ENCODE results near the gene LPAR3. TPM values are rescaled to one million over a fixed set of nuclear protein-coding genes. Genes with fewer than 3 reads are reported as not detected.

LPAR3 gene
- total RNA-seq, 4 donors from 2014 or later: 3.5 to 10.9 (median 4.1) TPM; not detected in 1

DNA sequence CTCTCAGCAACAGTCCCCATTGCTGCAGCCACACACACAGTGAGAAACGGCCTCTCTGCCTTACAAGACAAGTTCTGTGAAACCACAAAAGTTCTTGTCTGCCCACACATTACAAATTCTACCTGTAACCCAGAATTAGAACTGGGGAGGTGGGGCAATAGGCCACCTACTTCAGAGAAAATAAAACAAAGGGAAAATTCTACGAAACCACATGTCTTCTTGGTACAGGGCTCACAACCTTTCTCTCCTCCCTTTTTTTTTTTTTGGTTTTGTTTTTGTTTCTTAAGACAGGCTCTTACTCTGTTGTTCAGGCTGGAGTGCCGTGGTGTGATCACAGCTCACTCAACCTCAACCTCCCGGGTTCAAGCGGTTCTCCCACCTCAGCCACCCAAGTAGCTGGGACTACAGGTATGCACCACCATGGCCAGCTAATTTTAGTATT is 30.2 kb downstream of the LPAR3 start:
- in situ Hi-C loops (cut with MboI; ENCODE audit: low pct_ligation_motif_present in 1 of 4, low pct_unique_long_range_greater_than_20kb in 1 of 4, low sequenced_read_pairs in 3 of 4): no loop called here
- H3K27ac ChIP-seq: no peak overlapping the region
- intact Hi-C loops (cut with DNase I; ENCODE audit: low total_unique reads): no loop called here
- H3K9me3 ChIP-seq: no peaks in the 10 kb centered on the region
- no peak for DNase-seq
- H3K4me3 ChIP-seq: no peak overlapping the region
- H3K36me3 ChIP-seq: no peaks in the 10 kb centered on the region
- 61 to 67% methylated on average over 5 of the region's 5 CpGs for WGBS, 2 donors (ENCODE audit: low coverage in 1 of 2)
- TF ChIP-seq, protein P1, sequence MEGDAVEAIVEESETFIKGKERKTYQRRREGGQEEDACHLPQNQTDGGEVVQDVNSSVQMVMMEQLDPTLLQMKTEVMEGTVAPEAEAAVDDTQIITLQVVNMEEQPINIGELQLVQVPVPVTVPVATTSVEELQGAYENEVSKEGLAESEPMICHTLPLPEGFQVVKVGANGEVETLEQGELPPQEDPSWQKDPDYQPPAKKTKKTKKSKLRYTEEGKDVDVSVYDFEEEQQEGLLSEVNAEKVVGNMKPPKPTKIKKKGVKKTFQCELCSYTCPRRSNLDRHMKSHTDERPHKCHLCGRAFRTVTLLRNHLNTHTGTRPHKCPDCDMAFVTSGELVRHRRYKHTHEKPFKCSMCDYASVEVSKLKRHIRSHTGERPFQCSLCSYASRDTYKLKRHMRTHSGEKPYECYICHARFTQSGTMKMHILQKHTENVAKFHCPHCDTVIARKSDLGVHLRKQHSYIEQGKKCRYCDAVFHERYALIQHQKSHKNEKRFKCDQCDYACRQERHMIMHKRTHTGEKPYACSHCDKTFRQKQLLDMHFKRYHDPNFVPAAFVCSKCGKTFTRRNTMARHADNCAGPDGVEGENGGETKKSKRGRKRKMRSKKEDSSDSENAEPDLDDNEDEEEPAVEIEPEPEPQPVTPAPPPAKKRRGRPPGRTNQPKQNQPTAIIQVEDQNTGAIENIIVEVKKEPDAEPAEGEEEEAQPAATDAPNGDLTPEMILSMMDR (IDR thresholded peaks at IDR 0.05): no peak
- TF ChIP-seq POLR2AphosphoS5 (IDR thresholded peaks at IDR 0.05) (no peak), EP300 (IDR thresholded peaks at IDR 0.05; ENCODE audit: low read depth) (no peak), POLR2A (IDR thresholded peaks at IDR 0.05) (no peak)
- H3K4me1 ChIP-seq: no peaks in the 10 kb centered on the region
- no peaks in the 10 kb centered on the region for H3K27me3 ChIP-seq

DNA sequence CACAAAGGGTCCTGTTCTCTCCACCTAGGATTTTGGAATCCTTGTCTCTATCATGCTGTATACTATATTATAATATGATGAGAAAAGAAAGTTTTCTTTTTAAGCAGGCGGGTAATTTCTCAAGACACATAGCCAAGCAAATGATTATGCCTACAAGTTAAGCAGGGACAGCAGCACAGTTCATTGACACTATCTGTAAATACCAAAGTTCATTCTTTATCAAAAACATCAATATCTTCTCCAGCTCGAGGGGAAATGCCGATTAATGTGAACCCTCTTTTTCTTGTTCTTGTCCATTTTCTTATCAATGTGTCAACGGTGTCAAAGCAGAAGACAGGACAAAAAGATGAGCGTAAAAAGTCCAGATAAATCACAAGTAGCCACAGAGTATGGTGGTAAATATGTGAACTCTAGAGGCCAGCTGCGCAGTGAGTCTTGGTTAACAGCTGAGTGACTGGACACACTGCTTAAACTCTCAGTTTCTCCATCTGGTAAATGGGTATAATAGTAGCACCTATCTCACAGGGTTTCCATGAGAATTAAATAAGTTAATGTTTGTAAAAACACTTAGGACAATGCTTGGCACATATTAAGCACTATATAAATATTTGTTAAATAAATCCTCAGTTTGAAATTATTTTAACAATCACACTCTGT is 30.9 kb downstream of the LPAR3 start:
- H3K4me1 ChIP-seq: no peaks in the 10 kb centered on the region
- WGBS, 2 donors (ENCODE audit: low coverage in 1 of 2): 63 to 67% methylated on average over 6 of the region's 6 CpGs
- no peak for DNase-seq
- H3K27me3 ChIP-seq: no peaks in the 10 kb centered on the region
- H3K27ac ChIP-seq: no peak overlapping the region
- TF ChIP-seq POLR2A (IDR thresholded peaks at IDR 0.05) (no peak), POLR2AphosphoS5 (IDR thresholded peaks at IDR 0.05) (no peak), EP300 (IDR thresholded peaks at IDR 0.05; ENCODE audit: low read depth) (no peak)
- TF ChIP-seq, protein P1 (IDR thresholded peaks at IDR 0.05): no peak
- no peaks in the 10 kb centered on the region for H3K36me3 ChIP-seq
- in situ Hi-C loops (cut with MboI; ENCODE audit: low pct_ligation_motif_present in 1 of 4, low pct_unique_long_range_greater_than_20kb in 1 of 4, low sequenced_read_pairs in 3 of 4): no loop called here
- no peak overlapping the region for H3K4me3 ChIP-seq
- intact Hi-C loops (cut with DNase I; ENCODE audit: low total_unique reads): no loop called here
- no peaks in the 10 kb centered on the region for H3K9me3 ChIP-seq

DNA sequence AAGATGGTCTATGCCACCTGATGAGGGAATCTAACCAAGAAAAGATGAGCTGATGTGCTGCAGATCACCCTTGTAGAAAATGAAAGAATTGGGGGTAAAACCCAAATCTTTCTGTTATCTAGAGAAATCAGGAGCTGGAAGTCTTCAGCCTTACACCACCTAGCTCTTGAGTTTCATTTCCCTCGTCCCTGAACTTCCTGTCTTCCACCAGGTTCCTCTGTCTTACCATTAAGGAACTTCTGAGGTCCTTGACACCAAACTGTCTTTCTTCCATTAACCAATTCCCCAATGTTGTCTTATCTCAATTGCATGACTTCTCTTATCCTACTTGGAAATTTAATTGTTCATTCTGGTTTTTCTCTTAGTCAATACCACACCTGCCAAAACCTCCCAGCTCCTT is 31.5 kb downstream of the LPAR3 start:
- in situ Hi-C loops (cut with MboI; ENCODE audit: low pct_ligation_motif_present in 1 of 4, low pct_unique_long_range_greater_than_20kb in 1 of 4, low sequenced_read_pairs in 3 of 4) (no loop called here), intact Hi-C loops (cut with DNase I; ENCODE audit: low total_unique reads) (no loop called here)
- WGBS, 2 donors (ENCODE audit: low coverage in 1 of 2): 46 to 71% methylated on average over 1 of the region's 1 CpG
- TF ChIP-seq POLR2AphosphoS5 (IDR thresholded peaks at IDR 0.05): no peak
- no peak for TF ChIP-seq POLR2A (IDR thresholded peaks at IDR 0.05)
- TF ChIP-seq EP300 (IDR thresholded peaks at IDR 0.05; ENCODE audit: low read depth): no peak
- TF ChIP-seq, protein P1 (IDR thresholded peaks at IDR 0.05): no peak
- no peak for DNase-seq
- Histone ChIP-seq H3K4me3 (no peak overlapping the region), H3K9me3 (no peaks in the 10 kb centered on the region), H3K27ac (no peak overlapping the region), H3K4me1 (no peaks in the 10 kb centered on the region), H3K27me3 (no peaks in the 10 kb centered on the region), H3K36me3 (no peaks in the 10 kb centered on the region)

DNA sequence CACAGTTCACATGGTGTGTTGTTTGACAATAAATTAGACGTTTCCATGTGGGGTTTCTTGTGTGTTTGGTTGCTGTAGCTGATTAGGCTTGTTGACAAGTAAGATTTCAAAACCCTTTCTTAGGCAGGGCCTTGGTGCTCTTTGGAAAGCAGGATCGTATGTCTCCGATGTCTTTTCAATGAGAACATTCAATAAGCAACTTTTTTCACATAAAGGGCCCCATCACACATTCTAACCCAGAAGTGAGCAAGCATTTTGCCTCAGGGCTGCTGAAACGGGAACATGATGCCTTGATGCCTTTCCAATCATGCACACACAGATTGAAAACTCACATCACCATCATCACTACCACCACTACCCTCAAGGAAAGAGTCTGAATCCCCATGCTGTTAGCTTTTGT is 33.1 kb downstream of the LPAR3 start:
- Histone ChIP-seq H3K9me3 (no peaks in the 10 kb centered on the region), H3K27me3 (no peaks in the 10 kb centered on the region), H3K4me3 (no peak overlapping the region), H3K36me3 (no peaks in the 10 kb centered on the region), H3K27ac (no peak overlapping the region), H3K4me1 (peaks cover 0 to 4% (median 0%) of the 10 kb centered on the region in 4 donors)
- no peak for TF ChIP-seq EP300 (IDR thresholded peaks at IDR 0.05; ENCODE audit: low read depth)
- no peak for TF ChIP-seq POLR2A (IDR thresholded peaks at IDR 0.05)
- TF ChIP-seq, protein P1 (IDR thresholded peaks at IDR 0.05): no peak
- no peak for TF ChIP-seq POLR2AphosphoS5 (IDR thresholded peaks at IDR 0.05)
- in situ Hi-C loops (cut with MboI; ENCODE audit: low pct_ligation_motif_present in 1 of 4, low pct_unique_long_range_greater_than_20kb in 1 of 4, low sequenced_read_pairs in 3 of 4): no loop called here
- intact Hi-C loops (cut with DNase I; ENCODE audit: low total_unique reads): no loop called here
- 69 to 75% methylated on average over 3 to 4 of the region's 4 CpGs for WGBS, 2 donors (ENCODE audit: low coverage in 1 of 2)
- DNase-seq: no peak

Data from transverse colon (tissue), 4 donors.